SW480 (cell line): ENCODE results near the gene GTF2I.
"Not testable (repeated sequence)": the region's sequence is repeated elsewhere in the genome, so short reads cannot be mapped to it uniquely, and the experiment has no call there.

ENCODE experiments used
- DNase-seq: peaks from one replicate; pipeline ENCODE4 v3.0.0-alpha.2; 2016; ENCODE audit warnings: low spot score

The GTF2I gene

DNA sequence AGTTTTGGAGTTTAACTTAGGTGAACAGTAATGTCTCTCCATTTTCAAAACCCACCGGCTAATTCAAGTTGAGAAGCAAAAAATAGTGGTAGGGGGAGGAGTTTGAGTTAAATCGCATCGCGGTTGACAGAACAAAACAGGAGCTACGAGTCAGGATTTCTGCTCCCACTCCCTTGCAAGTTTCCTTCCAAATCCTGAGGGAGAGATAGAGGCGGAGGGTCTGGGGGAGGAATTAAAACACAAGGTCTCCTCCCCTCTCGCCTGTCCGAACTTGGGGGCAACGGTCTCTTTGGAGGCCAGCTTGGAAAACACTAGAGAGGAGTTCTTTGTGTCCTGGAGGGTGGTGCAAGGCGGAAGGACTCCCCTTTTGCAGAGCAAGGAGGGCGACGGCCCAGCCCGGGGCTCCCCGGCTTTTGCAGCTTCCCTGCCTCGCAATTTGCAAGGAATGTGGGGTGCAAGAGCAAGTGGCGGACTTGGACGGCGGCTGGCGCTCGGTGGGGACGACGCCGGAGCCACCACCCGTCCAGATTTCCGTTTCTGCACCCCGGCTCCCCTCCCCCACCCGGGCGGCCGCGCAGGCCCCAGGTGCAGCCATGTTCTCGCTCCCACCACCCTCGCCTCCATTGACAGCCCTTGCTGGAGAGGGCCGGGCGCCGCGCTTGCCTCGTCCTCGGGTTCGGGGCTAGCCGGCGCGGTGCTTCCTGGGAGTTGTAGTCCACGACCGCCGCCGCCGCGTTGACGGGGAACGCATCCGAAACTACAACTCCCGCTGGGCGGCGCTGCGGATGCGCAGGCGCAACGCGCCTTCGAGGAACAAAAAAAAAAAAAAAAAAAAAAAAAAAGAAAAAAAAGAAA lies 454 bp upstream of the GTF2I start:
- peak; percentile 99 for DNase-seq

DNA sequence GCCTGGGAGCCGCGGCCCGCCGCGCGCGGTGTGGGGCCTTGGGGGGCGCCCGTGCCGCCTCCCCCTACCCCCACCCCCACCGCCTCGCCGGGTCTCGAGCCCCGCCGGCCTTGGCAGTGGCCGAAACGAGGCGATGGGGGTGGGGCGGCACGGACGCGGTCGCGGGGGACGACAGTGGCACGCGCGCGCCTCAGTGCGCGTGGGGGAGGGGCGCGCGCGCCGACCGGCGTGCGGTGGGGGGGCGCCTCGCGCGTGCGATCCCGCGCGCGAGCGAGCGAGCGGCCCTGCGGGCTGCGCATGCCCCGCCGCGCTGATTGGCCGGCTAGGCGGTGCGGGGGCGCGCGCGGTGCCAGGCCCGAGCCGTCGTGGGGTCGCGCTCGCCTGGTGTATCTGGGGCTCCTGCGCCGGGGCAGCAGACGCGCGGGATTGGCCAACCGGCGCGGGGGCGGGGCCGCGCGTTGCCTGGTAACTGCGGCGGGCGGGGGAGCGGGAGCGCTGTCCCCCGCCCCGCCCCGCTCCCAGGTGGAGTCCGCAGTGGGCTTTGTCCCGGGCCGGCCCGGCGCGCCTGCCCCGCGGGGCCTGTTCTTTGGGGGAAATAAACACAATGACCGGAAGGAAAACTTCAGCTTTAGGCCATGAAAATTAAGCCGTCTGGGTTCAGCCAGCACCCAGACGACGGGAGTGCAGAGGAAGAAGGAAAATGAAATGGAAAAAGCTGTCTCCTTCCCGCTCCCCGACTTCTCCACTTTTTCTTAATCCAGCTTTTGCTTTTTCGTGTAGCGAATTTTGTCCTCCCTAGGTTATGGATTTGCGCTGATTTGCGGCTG lies 873 bp downstream of the GTF2I start:
- DNase-seq, result peak; percentile 96

DNA sequence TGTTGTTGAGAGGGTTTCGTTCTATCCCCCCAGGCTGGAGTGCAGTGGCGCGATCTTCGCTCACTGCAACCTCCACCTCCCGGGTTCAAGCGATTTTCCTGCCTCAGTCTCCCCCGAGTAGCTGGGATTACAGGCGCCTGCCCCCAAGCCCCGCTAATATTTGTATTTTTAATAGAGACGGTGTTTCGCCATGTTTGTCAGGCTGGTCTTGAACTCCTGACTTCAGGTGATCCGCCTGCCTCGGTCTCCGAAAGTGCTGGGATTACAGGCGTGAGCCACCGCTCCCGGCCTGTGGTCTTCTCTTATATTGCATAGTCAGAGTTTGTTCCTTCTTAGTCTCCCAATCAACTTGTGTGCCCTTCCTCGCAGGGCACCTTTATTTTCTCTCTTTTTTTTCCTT lies 2.7 kb downstream of the GTF2I start:
- DNase-seq, result not testable (repeated sequence)

DNA sequence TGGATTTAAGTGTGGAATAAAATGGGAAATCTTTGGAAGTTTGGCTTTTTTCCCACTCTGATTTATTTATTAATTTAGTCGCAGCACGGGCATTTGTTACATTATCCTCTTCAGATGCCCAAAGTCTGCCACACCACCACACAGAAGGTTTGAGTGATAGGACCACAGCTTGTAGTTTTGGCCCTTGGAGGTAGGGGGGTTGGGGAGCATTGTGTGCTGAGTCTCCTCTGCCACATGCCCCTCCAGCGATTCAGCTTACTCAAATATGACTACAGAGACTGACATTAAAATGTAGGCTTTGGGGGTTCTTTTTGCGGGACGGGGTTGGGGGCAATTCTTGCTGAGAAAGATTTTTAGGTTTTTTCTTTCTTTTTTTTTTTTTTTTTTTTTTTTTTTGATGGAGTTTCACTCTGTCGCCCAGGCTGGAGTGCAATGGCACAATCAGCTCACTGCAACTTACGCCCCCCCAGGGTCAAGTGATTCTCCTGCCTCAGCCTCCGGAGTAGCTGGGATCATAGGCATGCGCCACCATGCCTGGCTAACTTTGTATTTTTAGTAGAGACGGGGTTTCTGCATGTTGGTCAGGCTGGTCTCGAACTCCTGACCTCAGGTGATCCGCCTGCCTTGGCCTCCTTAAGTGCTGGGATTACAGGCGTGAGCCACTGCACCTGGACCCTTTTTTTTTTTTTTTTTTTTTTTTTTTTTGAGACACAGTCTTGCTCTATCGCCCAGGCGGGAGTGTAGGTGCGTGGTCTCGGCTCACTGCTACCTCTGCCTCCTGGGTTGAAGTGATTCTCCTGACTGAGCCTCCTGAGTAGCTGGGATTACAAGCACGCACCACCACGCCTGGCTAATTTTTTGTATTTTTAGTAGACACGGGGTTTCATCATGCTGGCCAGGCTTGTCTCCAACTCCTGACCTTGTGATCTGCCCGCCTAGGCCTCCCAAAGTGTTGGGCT lies 4.6 kb downstream of the GTF2I start:
- not testable (repeated sequence) for DNase-seq

DNA sequence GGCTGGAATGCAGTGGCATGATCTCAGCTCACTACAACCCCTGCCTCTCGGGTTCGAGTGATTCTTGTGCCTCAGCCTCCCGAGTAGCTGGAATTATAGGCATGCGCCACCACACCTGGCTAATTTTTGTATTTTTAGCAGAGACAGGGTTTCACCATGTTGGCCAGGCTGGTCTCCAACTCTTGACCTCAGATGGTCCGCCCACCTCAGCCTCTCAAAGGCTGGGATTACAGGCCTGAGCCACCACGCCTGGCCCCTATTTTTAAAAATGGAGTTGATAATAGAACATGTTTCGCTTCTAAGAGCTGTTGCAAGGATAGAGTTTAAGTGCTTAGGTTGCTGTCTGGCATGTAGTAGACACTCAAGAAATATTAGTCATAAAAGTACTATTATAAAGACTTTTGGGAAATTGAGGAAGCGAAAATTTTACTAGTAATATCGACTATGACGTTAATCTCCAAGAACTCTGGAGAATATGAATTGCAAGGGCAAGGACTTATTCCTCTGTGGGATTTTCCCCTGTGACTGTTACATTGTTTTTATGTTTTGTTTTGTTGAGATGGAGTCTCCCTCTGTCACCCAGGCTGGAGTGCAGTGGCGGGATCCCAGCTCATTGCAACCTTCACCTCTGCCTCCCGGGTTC lies 7.9 kb downstream of the GTF2I start:
- DNase-seq, result no peak

DNA sequence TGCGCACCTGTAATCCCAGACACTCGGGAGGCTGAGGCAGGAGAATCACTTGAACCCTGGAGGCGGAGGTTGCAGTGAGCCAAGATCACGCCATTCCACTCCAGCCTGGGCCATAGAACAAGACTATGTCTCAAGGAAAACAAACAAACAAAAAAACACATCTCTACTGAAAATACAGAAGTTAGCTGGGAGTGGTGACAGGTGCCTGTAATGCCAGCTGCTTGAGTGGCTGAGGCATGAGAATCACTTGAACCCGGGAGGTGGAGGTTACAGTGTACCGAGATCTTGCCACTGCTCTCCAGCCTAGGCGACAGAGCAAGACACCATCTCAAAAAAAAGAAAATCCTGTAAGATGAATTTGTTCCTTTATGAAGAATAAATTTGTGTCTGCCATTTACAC lies 9.5 kb downstream of the GTF2I start:
- not testable (repeated sequence) for DNase-seq

DNA sequence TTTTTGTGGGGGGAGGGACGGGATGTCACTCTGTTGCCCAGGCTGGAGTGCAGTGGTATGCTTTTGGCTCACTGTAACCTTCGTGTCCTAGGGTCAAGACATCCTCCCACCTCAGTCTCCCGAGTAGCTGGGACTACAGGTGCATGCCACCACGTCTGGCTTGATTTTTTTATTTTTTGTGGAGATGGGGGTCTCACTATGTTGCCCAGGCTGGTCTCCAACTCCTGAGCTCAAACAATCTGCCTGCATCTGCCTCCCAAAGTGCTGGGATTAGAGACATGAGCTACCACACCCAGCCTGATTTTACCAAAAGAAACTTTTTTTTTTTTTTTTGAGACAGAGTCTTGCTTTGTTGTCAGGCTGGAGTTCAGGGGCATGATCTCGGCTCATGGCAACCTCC lies 10.0 kb downstream of the GTF2I start:
- not testable (repeated sequence) for DNase-seq

DNA sequence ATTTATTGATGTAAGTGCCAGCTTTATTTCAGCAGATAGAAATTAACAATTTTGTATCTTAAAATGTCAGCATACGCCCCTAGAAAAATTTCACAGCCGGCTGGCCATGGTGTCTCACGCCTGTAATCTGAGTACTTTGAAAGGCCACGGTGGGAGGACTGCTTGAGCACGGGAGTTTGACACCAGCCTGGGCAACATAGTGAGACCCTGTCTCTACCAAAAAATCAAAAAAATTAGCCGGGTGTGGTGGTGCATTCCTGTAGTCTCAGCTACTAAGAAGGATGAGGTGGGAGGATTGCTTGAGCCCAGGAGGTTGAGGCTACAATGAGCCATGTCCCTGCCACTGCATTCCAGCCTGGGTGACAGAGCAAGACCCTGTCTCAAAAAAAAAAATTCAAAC lies 14.1 kb downstream of the GTF2I start:
- DNase-seq, result no peak

DNA sequence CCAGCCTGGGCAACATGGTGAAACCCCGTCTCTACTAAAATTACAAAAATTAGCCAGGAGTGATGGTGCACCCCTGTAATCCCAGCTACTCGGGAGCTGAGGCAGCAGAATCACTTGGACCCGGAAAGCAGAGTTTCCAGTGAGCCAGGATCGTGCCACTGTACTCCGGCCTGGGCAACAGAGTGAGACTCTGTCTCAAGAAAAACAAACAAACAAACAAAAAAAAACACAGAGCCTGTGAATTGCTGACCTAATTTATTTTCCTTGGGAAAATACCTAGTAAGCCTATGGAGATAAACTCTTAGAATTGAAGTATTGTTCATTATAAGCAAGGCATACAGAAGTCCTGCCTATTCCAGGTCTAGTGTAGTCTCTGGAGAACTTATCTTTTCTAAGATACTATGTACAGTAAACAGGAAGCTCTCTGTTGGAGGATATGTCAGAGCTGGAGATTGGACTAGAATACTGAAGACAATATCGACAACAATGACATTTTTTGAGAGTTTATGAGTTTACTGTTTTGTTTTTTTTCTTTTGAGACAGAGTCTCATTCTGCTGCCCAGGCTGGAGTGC lies 14.9 kb downstream of the GTF2I start:
- no peak for DNase-seq

DNA sequence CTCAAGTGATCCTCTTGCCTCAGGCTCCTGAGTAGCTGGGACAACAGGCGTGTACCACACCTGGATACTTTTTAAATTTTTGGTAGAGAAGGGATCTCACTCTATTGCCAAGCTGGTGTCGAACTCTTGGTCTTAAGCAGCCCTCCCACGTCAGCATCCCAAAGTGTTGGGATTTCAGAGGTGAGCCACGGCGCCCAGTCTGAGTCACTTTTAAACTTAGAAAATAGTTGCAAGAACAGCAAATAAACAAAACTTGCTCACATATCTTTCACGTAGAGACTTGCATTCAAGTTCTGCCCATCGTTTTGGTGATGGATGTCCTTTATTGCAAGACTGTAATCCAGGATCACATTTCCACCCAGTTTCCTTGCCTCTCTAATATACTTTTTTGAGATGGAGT lies 16.6 kb downstream of the GTF2I start:
- DNase-seq, result no peak

DNA sequence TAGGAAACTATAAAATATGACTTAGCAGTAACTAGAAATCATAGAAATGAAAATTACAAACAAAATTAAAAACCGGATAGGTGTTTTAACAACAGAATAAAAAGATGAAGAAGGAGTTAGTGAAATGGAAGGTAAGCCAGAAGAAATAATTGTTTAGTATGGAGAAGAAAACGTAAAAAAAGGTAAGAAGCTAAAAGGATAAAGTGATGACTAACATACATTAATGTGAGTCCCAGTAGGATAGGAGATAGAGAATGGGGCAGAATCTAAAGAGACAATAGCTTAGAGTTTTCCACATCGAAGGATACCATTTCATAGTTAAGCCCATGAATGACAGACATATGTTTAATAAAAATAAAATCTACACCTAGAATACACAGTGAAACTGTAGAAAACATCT lies 25.3 kb downstream of the GTF2I start:
- DNase-seq, result no peak

DNA sequence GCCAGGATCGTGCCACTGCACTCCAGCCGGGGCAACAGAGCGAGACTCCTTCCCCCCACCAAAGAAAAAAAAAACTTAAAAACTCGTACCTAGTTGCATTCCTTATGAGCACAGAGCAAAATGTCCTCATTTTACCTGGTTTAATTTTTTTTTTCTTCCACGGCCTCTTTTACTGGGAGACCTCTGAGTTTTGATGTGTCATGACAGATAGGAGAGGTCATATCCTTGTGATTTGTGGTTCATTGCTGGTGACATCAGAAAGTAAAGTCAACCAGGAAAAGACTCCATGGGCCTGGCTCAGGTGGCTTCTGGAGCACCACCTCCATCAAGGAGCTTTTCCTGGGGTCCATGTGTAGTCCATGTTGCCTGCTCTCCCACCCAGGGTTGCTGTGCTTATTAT lies 26.3 kb downstream of the GTF2I start:
- no peak for DNase-seq

DNA sequence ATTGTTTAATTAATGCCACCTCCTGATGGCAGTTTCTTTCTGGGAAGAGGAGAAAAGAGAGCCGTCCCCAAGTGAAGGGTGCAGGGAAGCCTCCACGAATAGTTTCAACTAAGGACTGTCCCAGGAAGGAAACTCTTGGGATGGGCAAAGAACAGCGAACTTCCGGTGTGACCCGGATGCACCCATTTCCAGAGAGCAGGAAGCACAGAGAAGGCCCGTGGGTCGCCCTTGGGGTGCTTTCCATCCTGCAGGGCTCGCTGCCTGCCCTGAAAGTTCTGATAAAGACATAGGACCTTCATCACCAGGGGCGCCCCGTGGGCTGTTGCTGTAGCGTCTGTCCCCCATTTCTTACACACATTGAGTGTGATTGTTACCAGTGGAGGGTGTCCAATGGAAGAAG lies 27.0 kb downstream of the GTF2I start:
- DNase-seq, result no peak

DNA sequence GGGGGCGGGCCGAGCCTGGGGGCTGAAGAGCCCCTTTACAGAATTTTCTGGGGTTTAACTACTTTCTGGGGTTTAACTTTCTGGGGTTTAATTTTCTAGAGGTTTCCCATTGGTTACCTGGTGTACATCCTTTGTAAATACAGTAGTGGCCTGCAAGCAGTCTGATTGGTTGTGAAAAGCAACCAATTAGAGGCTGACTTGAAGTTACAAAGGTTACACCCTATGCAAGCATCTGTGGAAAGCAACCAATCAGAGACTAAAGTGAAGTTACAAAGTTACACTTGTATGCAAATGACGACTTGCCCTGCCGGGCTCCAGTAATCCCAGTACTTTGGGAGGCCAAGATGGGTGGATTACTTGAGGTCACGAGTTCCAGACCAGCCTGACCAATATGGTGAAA lies 27.4 kb downstream of the GTF2I start:
- no peak for DNase-seq

DNA sequence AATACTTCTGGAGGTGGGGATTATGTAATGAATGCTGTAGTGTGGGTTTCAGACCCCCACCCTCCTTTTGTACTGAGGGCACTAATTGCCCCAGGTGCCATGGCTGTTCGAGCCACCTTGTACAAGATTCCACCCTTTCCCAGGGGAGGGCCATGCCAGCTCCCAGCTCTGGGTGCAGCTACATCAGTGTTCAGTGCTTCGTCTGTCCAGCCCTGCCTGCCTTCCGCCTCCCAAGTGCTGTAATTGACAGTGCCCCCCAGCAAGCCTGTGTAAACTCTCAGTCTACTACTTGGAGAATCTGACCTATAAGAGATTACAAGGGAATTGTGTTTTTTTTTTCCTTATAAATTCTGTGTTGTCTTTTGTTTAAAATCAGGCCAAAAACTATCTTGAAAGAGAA lies 33.0 kb downstream of the GTF2I start:
- no peak for DNase-seq

DNA sequence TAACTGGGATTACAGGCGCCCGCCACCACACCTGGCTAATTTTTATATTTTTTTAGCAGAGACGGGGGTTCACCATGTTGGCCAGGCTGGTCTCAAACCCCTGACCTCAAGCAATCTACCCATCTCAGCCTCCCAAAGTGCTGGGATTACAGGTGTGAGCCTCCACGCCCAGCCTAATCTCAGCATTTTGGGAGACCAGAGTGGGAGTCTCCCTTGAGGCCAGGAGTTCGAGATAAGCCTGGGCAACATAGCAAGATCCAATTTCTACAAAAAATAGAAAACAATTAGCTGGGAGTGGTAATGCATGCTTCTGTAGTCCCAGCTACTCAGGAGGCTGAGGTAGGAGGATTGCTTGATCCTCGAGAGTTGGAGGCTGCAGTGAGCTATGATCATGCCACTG lies 46.9 kb downstream of the GTF2I start:
- DNase-seq, result not testable (repeated sequence)

DNA sequence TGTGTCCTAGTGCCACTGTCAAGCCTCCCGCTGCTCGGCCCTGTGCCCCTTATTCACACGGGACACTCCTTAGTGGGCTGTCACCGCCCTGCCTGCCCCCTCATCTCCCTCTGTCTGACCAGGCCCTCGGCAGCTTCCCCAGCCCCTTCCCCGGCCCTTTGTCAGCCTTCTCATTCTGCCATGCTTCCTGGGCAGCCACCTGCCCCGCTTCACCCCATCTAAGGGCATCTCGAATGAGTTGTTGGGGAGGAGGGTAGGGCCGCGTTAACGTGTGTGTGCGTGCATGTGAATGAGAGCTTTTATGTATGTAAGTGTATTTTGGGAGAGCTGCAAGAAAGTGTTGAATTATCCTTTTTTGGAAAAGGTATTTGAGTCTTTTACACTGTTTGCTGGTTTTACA lies 49.7 kb downstream of the GTF2I start:
- DNase-seq, result no peak

DNA sequence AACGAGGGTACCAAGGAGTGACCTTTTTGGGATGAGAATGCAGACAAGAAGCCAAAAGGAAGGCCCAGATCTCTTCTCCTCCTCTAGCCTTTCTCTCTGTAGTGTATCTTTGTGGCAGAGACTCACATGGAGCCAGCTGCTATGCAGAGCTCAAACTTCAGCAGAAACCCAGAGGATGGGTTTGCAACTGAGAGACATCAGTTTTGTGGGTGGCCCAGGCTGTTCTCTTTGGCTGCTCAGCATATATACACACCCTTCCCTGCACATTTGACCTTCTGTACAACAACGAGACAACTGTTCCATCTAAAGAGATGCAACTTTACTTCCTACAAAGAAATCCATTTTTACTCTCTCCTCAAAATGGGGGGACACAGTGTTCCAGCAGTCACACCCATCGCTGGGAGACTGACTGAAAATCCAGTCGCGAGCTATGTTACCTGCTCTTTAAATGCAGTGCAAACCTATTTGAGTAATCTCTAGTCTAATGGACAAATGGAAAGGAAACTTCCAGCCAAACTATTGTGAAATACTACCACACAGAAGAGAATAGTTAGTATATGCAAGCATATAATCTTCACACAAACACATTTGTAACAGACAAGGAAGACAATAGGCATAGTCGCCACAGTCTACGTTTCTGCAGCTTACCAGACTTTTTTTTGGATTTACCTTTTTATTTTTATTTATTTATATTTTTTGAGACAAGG lies 51.2 kb downstream of the GTF2I start:
- DNase-seq, result no peak

DNA sequence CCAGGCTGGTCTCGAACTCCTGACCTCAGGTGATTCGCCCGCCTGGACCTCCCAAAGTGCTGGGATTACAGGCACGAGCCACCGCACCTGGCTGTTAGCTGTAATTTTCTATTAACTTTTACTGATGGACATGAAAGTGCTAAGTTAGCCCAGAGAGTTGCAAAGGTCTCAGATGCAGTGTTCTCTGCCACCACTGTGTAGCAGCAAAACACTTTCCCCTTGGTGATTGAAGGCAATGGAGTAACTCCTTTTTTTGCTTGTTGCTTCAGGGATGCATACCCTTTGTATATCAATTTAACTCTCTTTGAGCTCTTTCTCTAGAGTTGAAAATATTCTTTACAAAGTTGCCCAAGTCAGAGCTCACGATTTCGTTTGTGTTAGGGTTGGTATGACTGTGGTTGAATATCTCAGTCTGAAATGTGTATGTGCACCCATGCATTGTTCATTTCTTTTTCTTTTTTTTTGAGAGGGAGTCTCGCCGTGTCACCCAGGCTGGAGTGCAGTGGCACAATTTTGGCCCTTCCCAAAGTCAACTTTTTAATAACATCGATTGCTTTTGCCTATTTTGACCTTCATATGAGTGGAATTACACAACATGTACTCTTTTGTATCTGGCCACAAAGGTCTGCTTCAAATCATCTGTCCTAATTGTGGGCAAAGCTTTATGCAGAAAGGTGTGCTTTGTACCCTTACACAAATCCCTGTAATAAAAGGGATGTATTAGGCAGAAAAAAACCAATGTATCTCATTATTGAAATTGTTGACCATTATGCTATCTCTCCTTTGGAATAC lies 52.6 kb downstream of the GTF2I start:
- no peak for DNase-seq

DNA sequence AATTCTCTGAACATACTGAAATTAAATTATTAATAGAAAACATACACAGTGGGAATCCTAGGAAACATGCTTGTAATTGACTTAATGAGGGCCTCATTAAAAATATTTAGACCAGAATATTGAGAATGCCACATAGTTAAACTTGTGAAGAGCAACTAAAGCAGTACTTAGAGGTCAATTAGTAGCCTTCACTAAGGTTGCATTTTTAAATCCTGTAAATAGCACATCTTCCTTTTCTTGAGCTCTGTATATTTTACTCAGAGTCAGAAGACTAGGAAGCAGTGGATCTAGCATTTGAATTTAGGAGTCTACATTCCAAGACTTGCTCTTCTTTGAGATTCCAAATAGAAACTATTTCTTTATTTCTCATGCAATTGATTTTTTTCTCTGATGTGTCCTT lies 56.0 kb downstream of the GTF2I start:
- no peak for DNase-seq
